SU-DHL-6 (cell line): ENCODE data around the gene TMEM120A.

ENCODE experiments used
- CTCF ChIP-seq: fragments of 200-600 bp; sonication (generic); IDR thresholded peaks from one replicate; pipeline ENCODE4 v1.5.1; 2017; ENCODE audit warnings: antibody characterized with exemption, mild to moderate bottlenecking, low read length, moderate library complexity; ENCODE audit not compliant: insufficient read depth, poor library complexity, severe bottlenecking
- EZH2phosphoT487 ChIP-seq: fragments of 200-600 bp; sonication (generic), shearing (Covaris generic); conservative IDR thresholded peaks from 2 replicates; pipeline ENCODE4 v1.6.1; 2018; ENCODE audit warnings: mild to moderate bottlenecking, antibody characterized with exemption, low read length, moderate library complexity, mixed read lengths

GRCh38 chr7:75980430-75981202, 13.8 kb downstream of the TMEM120A start:
- TF ChIP-seq CTCF = no peak
- TF ChIP-seq EZH2phosphoT487 = no peak
